Pancreas (tissue), 10 donors: ENCODE measurements around the gene TOR1B. TPM values are rescaled to one million over a fixed set of nuclear protein-coding genes. Genes with fewer than 3 reads are reported as not detected.

Experiments used
- ATAC-seq, 4 donors: fragments of 200-7000 bp; cut with Tn5 transposase; one replicate each; pipeline versions ENCODE4 v1.8.0 to v1.9.1; 2020; ENCODE audit warnings: mild to moderate bottlenecking in 4 of 4, moderate library complexity in 4 of 4
- DNase-seq, 6 donors: peaks; one replicate each; pipeline ENCODE4 v3.0.0-alpha.2; 2020
- FAIRE-seq: peaks from 2 replicates; lab custom pipeline; 2012; peaks lifted over from hg19 to GRCh38; lab: Jason Lieb, UNC
- H3K27ac ChIP-seq, 4 donors: fragments of 200-600 bp; sonication (generic); 1 replicate in 3 of 4; 2 replicates in 1 of 4; pipeline versions ENCODE4 v1.5.0 to v1.8.0; 2020
- H3K27me3 ChIP-seq, 4 donors: fragments of 200-600 bp; one replicate each; pipeline ENCODE4 v1.8.0; 2021
- H3K36me3 ChIP-seq, 3 donors: fragments of 200-600 bp; sonication (generic) in 1 of 3; one replicate each; pipeline versions ENCODE4 v1.5.0 to v1.8.0; 2020 to 2021
- H3K4me1 ChIP-seq, 3 donors: fragments of 200-600 bp; one replicate each; pipeline ENCODE4 v1.8.0; 2021
- H3K4me3 ChIP-seq, 4 donors: fragments of 200-600 bp; sonication (generic) in 2 of 4; one replicate each; pipeline versions ENCODE4 v1.5.0 to v1.8.0; 2020 to 2021
- H3K9me3 ChIP-seq, 4 donors: fragments of 200-600 bp; one replicate each; pipeline ENCODE4 v1.8.0; 2021
- CTCF ChIP-seq, 4 donors: fragments of 200-600 bp; sonication (generic) in 3 of 4; IDR thresholded peaks; one replicate each; pipeline versions ENCODE4 v1.5.0 to v1.8.0; 2021; ENCODE audit warnings: antibody characterized with exemption in 4 of 4
- WGBS, 2 donors: extraction: QIAGEN DNeasy Blood & Tissue Kit; methylation state at CpG; one replicate each; pipeline ENCODE4 v1.1.7; 2013; 5-methylcytosine and 5-hydroxymethylcytosine counted together
- intact Hi-C, 3 donors: fragments of 100-400 bp; cut with DNase I; formaldehyde crosslinking; loops; one replicate each; pipeline versions ENCODE4 v1.11.1 to v1.14.2; 2022
- polyA plus RNA-seq, 2 donors: library from polyadenylated mRNA; stranded (reverse); fragments of 200-250 nt; gene quantifications; one replicate each; pipeline ENCODE4 v1.2.3, GENCODE V29; 2013
- total RNA-seq, 6 donors: library from RNA; stranded (reverse); fragmentation: NEBNext Ultra II Directional in 4 of 6; extraction: Animal tissue kit (Norgen Biotek cat#: 25700) in 4 of 6; gene quantifications; one replicate each; pipeline versions ENCODE4 v1.2.1 to v1.2.4, GENCODE V29; 2021 to 2023
- donor health status: healthy with polysubstance abuse.
- donor health status: DM: no; HTN: no; CAD: no; lungs with moderate emphysema.
- donor health status: DM: no; HTN: no; CAD: no.
- donor health status: control.
- donor health status: control.
- donor health status: Bipolar disorder and iron deficiency.
- donor health status: DM: yes; HTN: yes; CAD: no.
- donor health status: DM: no; HTN: no; CAD: no.
- donor health status: DM: no; HTN: no; CAD: no.
- donor health status: DM: yes; HTN: yes; CAD: no.

The TOR1B gene
- total and polyA plus RNA-seq, 8 donors = 6.1 to 17.3 (median 11.2) TPM

DNA sequence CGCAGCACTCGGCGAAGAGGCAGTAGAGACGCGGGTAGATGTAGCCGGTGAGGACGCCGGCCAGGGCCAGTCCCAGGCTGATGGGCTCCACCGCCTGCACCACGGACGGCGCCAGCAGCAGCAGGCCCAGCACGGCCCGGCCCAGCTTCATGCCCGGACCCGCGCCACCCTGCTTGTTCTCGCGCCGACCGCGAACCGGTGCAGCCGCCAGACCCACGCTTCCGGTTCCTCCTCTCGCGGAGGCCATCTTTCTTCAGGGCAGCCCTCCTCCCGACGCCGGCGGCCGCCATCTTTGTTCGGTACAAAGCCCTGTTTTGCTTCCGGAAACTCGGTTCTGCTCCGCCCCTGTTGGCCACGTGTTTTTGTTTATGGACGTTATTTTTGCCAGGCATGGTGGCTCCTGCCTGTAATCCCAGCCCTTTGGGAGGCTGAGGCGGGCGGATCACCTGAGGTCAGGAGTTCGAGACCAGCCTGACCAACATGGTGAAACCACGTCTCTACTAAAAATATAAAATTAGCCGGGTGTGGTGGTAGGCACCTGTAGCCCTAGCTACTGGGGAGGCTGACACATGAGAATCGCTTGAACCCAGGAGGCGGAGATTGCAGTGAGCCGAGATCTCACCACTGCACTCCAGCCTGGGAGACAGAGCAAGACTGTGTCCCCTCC lies 21.1 kb downstream of the TOR1B start, which contains the start of gene TOR1A:
Gene TOR1A, minus strand, starts transcription at position 202 of the 667 bp plus-strand sequence. Its CDS starts 51 bp downstream, at position 151.
- Histone ChIP-seq H3K36me3 (peaks cover 2 to 41% (median 12%) of the 10 kb centered on the region in 3 donors), H3K4me3 (peak within 1 kb of the TSS; percentile 72 to 84 (median 76)), H3K9me3 (no peaks in the 10 kb centered on the region), H3K27me3 (no peaks in the 10 kb centered on the region), H3K27ac (peak within 1 kb of the TSS; percentile 22 to 50 (median 42)), H3K4me1 (peaks cover 0 to 4% (median 0%) of the 10 kb centered on the region in 3 donors)
- WGBS, 2 donors = 4% methylated on average over 37 to 47 of the region's 47 CpGs
- intact Hi-C loops = no loop called here
- peak; percentile 93 to 97 (median 95) for DNase-seq
- peak; percentile 96 to 98 (median 98) for ATAC-seq
- TF ChIP-seq CTCF (IDR thresholded peaks at IDR 0.05) = no peak
- FAIRE-seq = no peak

DNA sequence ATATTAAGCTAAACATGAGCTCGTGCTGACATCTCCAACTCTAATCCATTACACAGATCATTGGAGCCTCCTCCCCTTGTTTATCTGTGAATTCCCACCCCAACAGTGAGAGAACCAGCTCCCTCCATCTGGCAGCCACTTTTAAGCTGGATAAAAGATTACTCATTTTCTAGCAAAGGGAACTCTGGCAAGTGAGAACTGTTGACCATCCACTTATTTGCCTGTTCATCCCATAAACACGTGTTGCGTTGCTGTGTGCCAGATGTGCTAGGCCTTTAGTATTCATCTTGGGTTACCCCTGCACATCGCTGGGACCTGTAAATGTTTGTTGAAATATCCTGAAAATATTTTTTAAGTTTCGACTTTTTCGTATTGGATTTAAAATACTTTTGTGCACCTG lies 23.4 kb downstream of the TOR1B start:
- Histone ChIP-seq H3K27ac (no peak overlapping the region), H3K4me3 (no peak overlapping the region), H3K4me1 (peaks cover 0 to 4% (median 0%) of the 10 kb centered on the region in 3 donors), H3K27me3 (no peaks in the 10 kb centered on the region), H3K36me3 (peaks cover 9 to 43% (median 15%) of the 10 kb centered on the region in 3 donors), H3K9me3 (no peaks in the 10 kb centered on the region)
- no peak for TF ChIP-seq CTCF (IDR thresholded peaks at IDR 0.05)
- DNase-seq (no peak), ATAC-seq (no peak), FAIRE-seq (no peak)
- WGBS, 2 donors = 65 to 67% methylated on average over 6 of the region's 6 CpGs
- intact Hi-C loops = no loop called here

GRCh38 chr9:129826759-129827158 lies 23.8 kb downstream of the TOR1B start:
- FAIRE-seq (no peak), DNase-seq (no peak)
- peaks cover 9 to 44% (median 15%) of the 10 kb centered on the region in 3 donors for H3K36me3 ChIP-seq

DNA sequence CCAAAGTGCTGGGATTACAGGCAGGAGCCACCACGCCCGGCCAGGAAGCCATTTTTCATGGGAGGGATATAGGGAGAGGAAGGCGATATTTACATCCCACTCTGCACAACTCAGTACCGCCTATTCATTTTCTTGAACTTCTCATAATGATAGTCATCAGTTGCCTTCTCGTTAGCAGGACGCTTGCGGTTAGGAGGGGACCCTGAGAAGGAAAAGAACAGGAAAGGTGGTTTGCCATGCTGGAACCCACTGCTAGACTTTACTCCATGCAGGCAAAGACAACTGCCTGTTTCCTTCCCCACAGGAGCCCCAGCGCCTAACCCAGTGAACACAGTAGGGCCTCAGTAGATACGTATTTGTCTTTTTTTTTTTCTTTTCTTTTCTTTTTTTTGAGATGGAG lies 25.1 kb downstream of the TOR1B start:
- H3K36me3 ChIP-seq = peaks cover 9 to 43% (median 15%) of the 10 kb centered on the region in 3 donors
- no peak for ATAC-seq

More at GRCh38 chr9:129826759-129827158, 23.8 kb downstream of the TOR1B start:
- no peak for TF ChIP-seq CTCF (IDR thresholded peaks at IDR 0.05)
- no peak for ATAC-seq
- intact Hi-C loops = no loop called here
- Histone ChIP-seq H3K4me3 (no peak overlapping the region), H3K9me3 (no peaks in the 10 kb centered on the region), H3K27me3 (no peaks in the 10 kb centered on the region), H3K27ac (no peak overlapping the region), H3K4me1 (peaks cover 0 to 4% (median 0%) of the 10 kb centered on the region in 3 donors)
- 82 to 94% methylated on average over 1 of the region's 1 CpG for WGBS, 2 donors

More for the DNA sequence above, 25.1 kb downstream of the TOR1B start:
- Histone ChIP-seq H3K27me3 (no peaks in the 10 kb centered on the region), H3K4me3 (no peak overlapping the region), H3K4me1 (peaks cover 0 to under 1% (median 0%) of the 10 kb centered on the region in 3 donors), H3K9me3 (no peaks in the 10 kb centered on the region), H3K27ac (no peak overlapping the region)
- FAIRE-seq (no peak), DNase-seq (no peak)
- TF ChIP-seq CTCF (IDR thresholded peaks at IDR 0.05) = no peak
- intact Hi-C loops = no loop called here
- 93% methylated on average over 9 of the region's 9 CpGs for WGBS, 2 donors
